Measurements from ENCODE around the gene GPC1. TPM values are rescaled to one million over a fixed set of nuclear protein-coding genes. Genes with fewer than 3 reads are reported as not detected.

The GPC1 gene
- total RNA-seq, 1 donor, result 54.3 TPM

- no peak overlapping the region for H3K27ac ChIP-seq (ENCODE audit: low read depth, low read length)
- no peak overlapping the region for H3K4me3 ChIP-seq (ENCODE audit: insufficient read depth, low read length)
- no peaks in the 10 kb centered on the region for H3K36me3 ChIP-seq (ENCODE audit: insufficient read depth, low read length)
- no peak for TF ChIP-seq CTCF (IDR thresholded peaks at IDR 0.05; ENCODE audit: extremely low read depth, low read depth, low read length)
- H3K9me3 ChIP-seq (ENCODE audit: low read depth, low read length), result no peaks in the 10 kb centered on the region
- no peaks in the 10 kb centered on the region for H3K27me3 ChIP-seq (ENCODE audit: insufficient read depth, low read length)
- no peaks in the 10 kb centered on the region for H3K4me1 ChIP-seq (ENCODE audit: insufficient read depth, low read length)
- peak; percentile 66 for DNase-seq (ENCODE audit: insufficient read length, low spot score, missing footprints)
- H3K79me2 ChIP-seq (ENCODE audit: insufficient read depth, low read length), result no peaks in the 10 kb centered on the region
- no peaks in the 10 kb centered on the region for H4K20me1 ChIP-seq (ENCODE audit: insufficient read depth, low read length)
- H2AFZ ChIP-seq (ENCODE audit: low read length), result no peak overlapping the region
- no peak overlapping the region for H3K4me2 ChIP-seq (ENCODE audit: insufficient read depth, low read length)
Observed at GRCh38 chr2:240395896-240396622, 39.4 kb upstream of the GPC1 start.

GRCh38 chr2:240396623-240397541, 38.6 kb upstream of the GPC1 start:
- DNase-seq (ENCODE audit: insufficient read length, low spot score, missing footprints), result peak; percentile 73

GRCh38 chr2:240397542-240397916, 37.9 kb upstream of the GPC1 start:
- H3K4me2 ChIP-seq (ENCODE audit: insufficient read depth, low read length), result no peak overlapping the region
- H2AFZ ChIP-seq (ENCODE audit: low read length), result no peak overlapping the region
- no peaks in the 10 kb centered on the region for H3K79me2 ChIP-seq (ENCODE audit: insufficient read depth, low read length)
- H3K36me3 ChIP-seq (ENCODE audit: insufficient read depth, low read length), result no peaks in the 10 kb centered on the region
- H3K4me1 ChIP-seq (ENCODE audit: insufficient read depth, low read length), result no peaks in the 10 kb centered on the region
- H3K9me3 ChIP-seq (ENCODE audit: low read depth, low read length), result no peaks in the 10 kb centered on the region
- no peaks in the 10 kb centered on the region for H4K20me1 ChIP-seq (ENCODE audit: insufficient read depth, low read length)
- no peak overlapping the region for H3K4me3 ChIP-seq (ENCODE audit: insufficient read depth, low read length)
- H3K27me3 ChIP-seq (ENCODE audit: insufficient read depth, low read length), result no peaks in the 10 kb centered on the region
- no peak for TF ChIP-seq CTCF (IDR thresholded peaks at IDR 0.05; ENCODE audit: extremely low read depth, low read depth, low read length)
- H3K27ac ChIP-seq (ENCODE audit: low read depth, low read length), result no peak overlapping the region
- peak; percentile 66 for DNase-seq (ENCODE audit: insufficient read length, low spot score, missing footprints)

More at GRCh38 chr2:240396623-240397541, 38.6 kb upstream of the GPC1 start:
- Histone ChIP-seq H3K27me3 (ENCODE audit: insufficient read depth, low read length) (no peaks in the 10 kb centered on the region), H4K20me1 (ENCODE audit: insufficient read depth, low read length) (no peaks in the 10 kb centered on the region), H3K36me3 (ENCODE audit: insufficient read depth, low read length) (no peaks in the 10 kb centered on the region), H3K79me2 (ENCODE audit: insufficient read depth, low read length) (no peaks in the 10 kb centered on the region), H3K4me2 (ENCODE audit: insufficient read depth, low read length) (no peak overlapping the region), H3K9me3 (ENCODE audit: low read depth, low read length) (no peaks in the 10 kb centered on the region), H3K4me1 (ENCODE audit: insufficient read depth, low read length) (no peaks in the 10 kb centered on the region), H3K4me3 (ENCODE audit: insufficient read depth, low read length) (no peak overlapping the region), H3K27ac (ENCODE audit: low read depth, low read length) (no peak overlapping the region), H2AFZ (ENCODE audit: low read length) (no peak overlapping the region)
- no peak for TF ChIP-seq CTCF (IDR thresholded peaks at IDR 0.05; ENCODE audit: extremely low read depth, low read depth, low read length)
